Glutamatergic neuron (in vitro differentiated cells): ENCODE results near the gene SERINC1. TPM values are rescaled to one million over a fixed set of nuclear protein-coding genes. Genes with fewer than 3 reads are reported as not detected.

Source experiments
- DNase-seq: peaks from one replicate; pipeline ENCODE4 v3.0.0; 2022
- H3K27ac Mint-ChIP-seq: one replicate; pipeline ENCODE4 v1.8.0; 2020; ENCODE audit warnings: mild to moderate bottlenecking, mixed read lengths, inconsistent platforms; ENCODE audit not compliant: unreplicated experiment
- H3K27me3 Mint-ChIP-seq: one replicate; pipeline ENCODE4 v1.8.0; 2020; ENCODE audit warnings: mild to moderate bottlenecking, moderate library complexity, mixed read lengths, inconsistent platforms; ENCODE audit not compliant: unreplicated experiment
- H3K36me3 Mint-ChIP-seq: one replicate; pipeline ENCODE4 v1.8.0; 2020; ENCODE audit warnings: mild to moderate bottlenecking, mixed read lengths, inconsistent platforms; ENCODE audit not compliant: unreplicated experiment
- H3K4me1 Mint-ChIP-seq: one replicate; pipeline ENCODE4 v1.8.0; 2020; ENCODE audit warnings: mild to moderate bottlenecking, low read depth, mixed read lengths, inconsistent platforms; ENCODE audit not compliant: unreplicated experiment
- H3K4me3 Mint-ChIP-seq: one replicate; pipeline ENCODE4 v1.8.0; 2020; ENCODE audit warnings: mild to moderate bottlenecking, mixed read lengths, inconsistent platforms; ENCODE audit not compliant: unreplicated experiment
- H3K9me3 Mint-ChIP-seq: one replicate; pipeline ENCODE4 v1.8.0; 2020; ENCODE audit warnings: mild to moderate bottlenecking, moderate library complexity, mixed read lengths, inconsistent platforms; ENCODE audit not compliant: unreplicated experiment
- total RNA-seq: library from RNA; stranded (reverse); fragmentation: NEBNext Ultra II Directional; extraction: Animal tissue kit (Norgen Biotek cat#: 25700); gene quantifications from one replicate; pipeline ENCODE4 v1.2.1, GENCODE V29; 2021; ENCODE audit not compliant: unreplicated experiment
- TF ChIP-seq, protein P1 (sequence below): fragments of 200-600 bp; sonication (generic); IDR thresholded peaks from one replicate; pipeline ENCODE4 v1.5.0; 2021; ENCODE audit not compliant: partially characterized antibody, unreplicated experiment

Gene SERINC1
- total RNA-seq, 1 donor from 2014 or later = 300 TPM

DNA sequence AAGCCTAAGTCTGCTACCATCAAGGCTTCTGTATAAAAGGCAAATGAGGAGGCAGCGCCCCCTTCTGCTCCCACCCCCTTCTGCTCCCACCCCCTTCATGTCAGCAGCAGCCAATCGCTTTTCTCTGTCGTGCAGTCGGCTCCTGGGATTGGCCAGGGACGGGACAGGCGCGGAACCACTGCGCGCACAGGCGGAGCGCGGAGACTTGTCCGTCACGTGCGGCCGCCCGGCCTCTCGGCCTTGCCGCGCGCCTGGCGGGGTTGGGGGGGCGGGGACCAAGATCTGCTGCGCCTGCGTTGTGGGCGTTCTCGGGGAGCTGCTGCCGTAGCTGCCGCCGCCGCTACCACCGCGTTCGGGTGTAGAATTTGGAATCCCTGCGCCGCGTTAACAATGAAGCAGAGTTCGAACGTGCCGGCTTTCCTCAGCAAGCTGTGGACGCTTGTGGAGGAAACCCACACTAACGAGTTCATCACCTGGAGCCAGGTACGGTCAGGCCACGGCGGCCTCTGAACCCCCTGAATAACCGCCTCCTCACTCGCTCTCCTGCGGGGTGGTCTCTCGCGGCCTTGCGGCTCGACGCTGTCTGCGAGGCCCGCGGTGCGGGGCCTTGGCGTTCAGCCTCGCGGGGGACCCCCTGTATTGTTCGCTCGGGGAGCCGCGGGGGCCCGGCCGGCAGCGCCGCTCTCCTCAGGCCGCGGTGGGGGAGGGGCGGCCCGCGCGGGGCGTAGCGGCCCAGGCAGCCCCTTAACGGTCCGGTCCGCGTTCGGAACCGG lies 72.1 kb downstream of the SERINC1 start, which contains the start of gene HSF2:
Gene HSF2, plus strand, starts transcription at position 305 of the 773 bp plus-strand sequence. Its CDS starts 86 bp downstream, at position 391.
- H3K27me3 Mint-ChIP-seq = peaks cover 1% of the 10 kb centered on the region
- H3K4me3 Mint-ChIP-seq = peak within 1 kb of the TSS; percentile 97
- H3K9me3 Mint-ChIP-seq = peaks cover 2% of the 10 kb centered on the region
- H3K36me3 Mint-ChIP-seq = no peaks in the 10 kb centered on the region
- peaks cover 8% of the 10 kb centered on the region for H3K4me1 Mint-ChIP-seq
- TF ChIP-seq, protein P1, sequence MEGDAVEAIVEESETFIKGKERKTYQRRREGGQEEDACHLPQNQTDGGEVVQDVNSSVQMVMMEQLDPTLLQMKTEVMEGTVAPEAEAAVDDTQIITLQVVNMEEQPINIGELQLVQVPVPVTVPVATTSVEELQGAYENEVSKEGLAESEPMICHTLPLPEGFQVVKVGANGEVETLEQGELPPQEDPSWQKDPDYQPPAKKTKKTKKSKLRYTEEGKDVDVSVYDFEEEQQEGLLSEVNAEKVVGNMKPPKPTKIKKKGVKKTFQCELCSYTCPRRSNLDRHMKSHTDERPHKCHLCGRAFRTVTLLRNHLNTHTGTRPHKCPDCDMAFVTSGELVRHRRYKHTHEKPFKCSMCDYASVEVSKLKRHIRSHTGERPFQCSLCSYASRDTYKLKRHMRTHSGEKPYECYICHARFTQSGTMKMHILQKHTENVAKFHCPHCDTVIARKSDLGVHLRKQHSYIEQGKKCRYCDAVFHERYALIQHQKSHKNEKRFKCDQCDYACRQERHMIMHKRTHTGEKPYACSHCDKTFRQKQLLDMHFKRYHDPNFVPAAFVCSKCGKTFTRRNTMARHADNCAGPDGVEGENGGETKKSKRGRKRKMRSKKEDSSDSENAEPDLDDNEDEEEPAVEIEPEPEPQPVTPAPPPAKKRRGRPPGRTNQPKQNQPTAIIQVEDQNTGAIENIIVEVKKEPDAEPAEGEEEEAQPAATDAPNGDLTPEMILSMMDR = no peak
- H3K27ac Mint-ChIP-seq = peak within 1 kb of the TSS; percentile 95
- peak; percentile 94 for DNase-seq

- peak overlapping the region; percentile 42 for H3K4me3 Mint-ChIP-seq
- peak overlapping the region; percentile 66 for H3K27ac Mint-ChIP-seq
- H3K4me1 Mint-ChIP-seq = peaks cover 7% of the 10 kb centered on the region
- H3K36me3 Mint-ChIP-seq = no peaks in the 10 kb centered on the region
- TF ChIP-seq, protein P1 = peak; percentile 24
- DNase-seq = no peak
- H3K9me3 Mint-ChIP-seq = peaks cover 2% of the 10 kb centered on the region
- H3K27me3 Mint-ChIP-seq = peaks cover 1% of the 10 kb centered on the region
Observed at GRCh38 chr6:122399055-122399347, 72.6 kb downstream of the SERINC1 start.

- DNase-seq = no peak
- peaks cover 2% of the 10 kb centered on the region for H3K27me3 Mint-ChIP-seq
- H3K4me1 Mint-ChIP-seq = no peaks in the 10 kb centered on the region
- H3K9me3 Mint-ChIP-seq = no peaks in the 10 kb centered on the region
- H3K27ac Mint-ChIP-seq = peak overlapping the region; percentile 9
- TF ChIP-seq, protein P1 = no peak
- H3K36me3 Mint-ChIP-seq = no peaks in the 10 kb centered on the region
- H3K4me3 Mint-ChIP-seq = no peak overlapping the region
Observed at GRCh38 chr6:122394016-122394415, 77.6 kb downstream of the SERINC1 start.

- Mint-ChIP-seq H3K4me3 (no peak overlapping the region), H3K9me3 (no peaks in the 10 kb centered on the region), H3K36me3 (no peaks in the 10 kb centered on the region), H3K4me1 (no peaks in the 10 kb centered on the region), H3K27ac (peak overlapping the region; percentile 9), H3K27me3 (peaks cover 2% of the 10 kb centered on the region)
- TF ChIP-seq, protein P1 = no peak
- no peak for DNase-seq
Observed at GRCh38 chr6:122393351-122393896, 78.2 kb downstream of the SERINC1 start.

Other genes starting within 250 kb of the SERINC1 start
- 25.4 TPM for gene HSF2, start 72.2 kb downstream of the SERINC1 start, total RNA-seq
- gene PKIB, start 138.6 kb upstream of the SERINC1 start, total RNA-seq = 48.1 TPM